Left cardiac atrium (tissue), 4 donors: ENCODE data around the gene MYH6. TPM values are rescaled to one million over a fixed set of nuclear protein-coding genes. Genes with fewer than 3 reads are reported as not detected.
"Not testable (repeated sequence)": the region's sequence is repeated elsewhere in the genome, so short reads cannot be mapped to it uniquely, and the experiment has no call there.

Source experiments
- ATAC-seq, 2 donors: fragments of 200-7000 bp; cut with Tn5 transposase; one replicate each; pipeline ENCODE4 v1.9.1; 2020; ENCODE audit warnings: mild to moderate bottlenecking in 2 of 2, moderate library complexity in 2 of 2
- DNase-seq: peaks from one replicate; pipeline ENCODE4 v3.0.0-alpha.2; 2020
- intact Hi-C, 2 donors: fragments of 100-400 bp; cut with DNase I; formaldehyde crosslinking; loops; one replicate each; pipeline versions ENCODE4 v1.14.1 to v1.15.1; 2022 to 2023
- long read RNA-seq: library from polyadenylated mRNA; unstranded; transcript quantifications from one replicate; pipeline ENCODE4 v2.0.0, GENCODE V29; 2021
- total RNA-seq, 2 donors: library from RNA; stranded (reverse); fragmentation: NEBNext Ultra II Directional; extraction: Animal tissue kit (Norgen Biotek cat#: 25700); gene quantifications; one replicate each; pipeline ENCODE4 v1.2.1, GENCODE V29; 2021
- donor health status: DM: no; HTN: yes; CAD: no.
- donor health status: DM: no; HTN: yes; CAD: no; lungs with severe emphysema.
- donor health status: DM: yes; HTN: yes; CAD: no.
- donor health status: Dilated cardiomyopathy.

The MYH6 gene
- over 10,000 TPM; 10,415 to 11,820 TPM for total RNA-seq
- long read RNA-seq, full-length matches to known transcripts, result 964 of 9,504 reads
- long read RNA-seq, partial matches to known transcripts, result 8,123 of 9,504 reads
- long read RNA-seq, other reads (novel, unspliced or antisense), result 417 of 9,504 reads

DNA sequence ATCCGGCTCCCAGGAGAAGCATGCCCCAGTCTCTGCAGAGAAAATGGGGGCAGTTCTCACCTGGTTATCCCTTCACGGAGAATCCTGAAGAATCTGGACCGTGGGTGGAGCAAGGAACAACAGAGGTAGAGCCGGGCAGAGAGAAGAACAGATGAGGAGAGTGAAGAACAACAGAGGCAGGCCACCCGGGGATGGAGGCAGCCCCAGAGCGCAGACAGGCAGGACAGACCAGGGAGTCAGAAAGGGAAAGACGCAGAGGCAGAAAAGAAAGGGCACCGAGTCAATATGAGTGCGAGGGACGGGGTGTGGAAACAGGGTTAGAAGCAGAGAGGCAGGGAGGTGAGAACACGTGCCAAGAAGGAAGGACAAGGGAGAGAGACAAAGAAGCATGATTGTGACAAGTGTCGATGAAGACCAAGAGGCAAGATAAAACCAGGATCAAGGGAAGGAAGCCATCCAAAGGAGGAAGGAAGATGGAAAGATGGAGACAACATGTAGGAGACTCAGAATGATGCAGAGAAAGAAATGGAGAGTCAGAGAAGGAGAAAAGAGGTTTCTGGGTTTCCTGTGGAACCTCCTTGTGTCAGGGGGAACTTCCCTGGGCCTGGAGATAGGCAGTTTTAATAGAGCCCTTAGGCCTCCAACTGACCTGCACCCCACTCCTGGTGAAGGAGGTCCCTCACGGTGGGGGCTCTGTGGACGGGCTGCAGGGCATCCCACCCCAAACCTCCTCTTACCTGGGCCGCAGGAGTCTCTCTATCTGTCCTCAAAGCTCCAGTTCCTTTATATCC, at the start of gene MYH6:
Gene MYH6 (minus strand): TSS at position 758 of the 791 bp plus-strand sequence. CDS start 1,050 bp downstream, outside the sequence.
- no peak for ATAC-seq
- intact Hi-C loops, result loop anchor here in 1 of 2 donors (5.0 kb wide), 1 partner anchor 35 kb away; no protein-coding TSS in a partner anchor

DNA sequence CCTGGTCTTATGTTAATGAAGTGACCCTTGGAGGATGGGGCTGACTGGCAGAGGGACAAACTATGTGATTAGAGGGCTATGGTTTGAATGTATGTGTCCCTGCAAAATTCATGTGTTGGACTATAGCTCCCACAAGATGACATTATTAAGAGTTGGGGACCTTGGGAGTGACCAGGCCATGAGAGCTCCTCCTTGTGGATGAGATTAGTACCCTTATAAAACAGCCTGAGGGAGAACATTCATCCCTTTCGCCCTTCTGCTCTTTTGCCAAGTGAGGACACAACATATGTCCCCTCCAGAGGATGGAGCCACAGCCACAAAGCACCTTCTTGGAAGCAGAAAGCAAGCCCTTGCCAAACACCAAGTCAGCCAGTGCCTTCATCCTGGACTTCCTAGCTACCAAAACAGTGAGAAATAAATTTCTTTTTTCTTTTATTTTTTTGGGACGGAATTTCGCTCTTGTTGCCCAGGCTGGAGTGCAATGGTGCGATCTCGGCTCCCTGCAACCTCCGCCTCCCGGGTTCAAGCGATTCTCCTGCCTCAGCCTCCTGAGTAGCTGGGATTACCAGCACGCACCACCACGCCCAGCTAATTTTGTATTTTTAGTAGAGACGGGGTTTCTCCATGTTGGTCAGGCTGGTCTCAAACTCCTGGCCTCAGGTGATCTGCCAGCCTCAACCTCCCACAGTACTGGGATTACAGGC, 49.0 kb upstream of the MYH6 start:
- ATAC-seq, result peak; percentile 50 to 64
- intact Hi-C loops, result loop anchor here in 1 of 2 donors (10.0 kb wide), 1 partner anchor 132 kb away; the partner anchor contains the start of gene PABPN1
- DNase-seq, result not testable (repeated sequence)

More for the DNA sequence above, at the start of gene MYH6:
- no peak for DNase-seq

DNA sequence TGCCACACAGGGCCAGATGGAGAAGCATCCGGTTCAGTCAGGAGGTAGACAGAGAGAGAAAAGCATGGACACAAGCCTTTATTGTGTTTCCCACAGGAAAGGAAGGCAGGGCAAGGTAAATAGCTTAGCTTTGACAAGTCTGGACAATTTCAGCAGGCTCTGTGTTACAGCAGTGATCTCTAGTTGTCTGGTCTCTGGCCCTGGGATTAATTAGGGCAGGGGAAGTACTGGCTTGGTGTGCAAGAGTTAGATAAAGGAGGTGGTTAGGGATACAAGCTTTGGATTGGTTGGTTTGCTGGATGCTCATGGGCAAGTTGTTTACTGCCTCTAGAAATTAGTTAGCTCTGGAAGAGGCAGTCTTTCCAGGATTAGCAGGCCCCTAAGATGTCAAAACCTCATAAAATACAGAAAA, 46.4 kb upstream of the MYH6 start:
- ATAC-seq (no peak), DNase-seq (no peak)
- intact Hi-C loops, result loop anchor here in 1 of 2 donors (10.0 kb wide), 1 partner anchor 130 kb away; the partner anchor contains the start of gene PABPN1

DNA sequence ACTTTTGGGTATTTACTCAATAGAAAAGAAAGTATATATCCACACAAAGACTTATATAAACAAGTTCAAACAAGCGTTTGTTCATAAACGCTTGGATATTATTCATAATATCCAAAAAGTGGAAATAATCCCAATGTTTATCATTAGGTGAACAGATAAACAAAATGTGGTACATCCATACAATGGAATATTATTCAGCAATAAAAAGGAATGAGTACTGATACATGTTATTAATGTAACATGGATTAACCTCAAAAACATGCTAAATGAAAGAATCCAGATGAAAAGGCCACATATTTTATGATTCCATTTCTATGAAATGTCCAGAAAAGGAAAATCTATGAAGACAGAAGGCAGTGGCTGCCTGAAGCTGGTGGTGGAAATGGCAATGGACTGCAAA, 44.2 kb upstream of the MYH6 start:
- intact Hi-C loops, result loop anchor here in 1 of 2 donors (10.0 kb wide), 1 partner anchor 127 kb away; the partner anchor contains the start of gene PABPN1
- ATAC-seq (no peak), DNase-seq (no peak)

DNA sequence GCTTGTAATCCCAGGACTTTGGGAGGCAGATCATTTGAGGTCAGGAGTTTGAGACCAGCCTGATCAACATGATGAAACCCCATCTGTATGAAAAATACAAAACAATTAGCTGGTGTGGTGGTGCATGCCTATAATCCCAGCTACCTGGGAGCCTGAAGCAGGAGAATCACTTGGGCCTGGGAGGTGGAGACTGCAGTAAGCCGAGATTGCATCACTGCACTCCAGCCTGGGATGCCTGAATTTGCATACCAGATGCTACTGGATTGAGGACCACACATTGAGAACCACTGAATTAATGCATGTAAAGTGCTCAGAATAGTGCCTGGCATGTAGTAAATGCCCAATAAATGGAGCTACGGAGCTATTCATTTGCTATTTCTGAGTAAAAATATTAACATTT, 42.3 kb upstream of the MYH6 start:
- ATAC-seq (no peak), DNase-seq (no peak)
- intact Hi-C loops, result loop anchor here in 1 of 2 donors (10.0 kb wide), 1 partner anchor 126 kb away; the partner anchor contains the start of gene PABPN1

DNA sequence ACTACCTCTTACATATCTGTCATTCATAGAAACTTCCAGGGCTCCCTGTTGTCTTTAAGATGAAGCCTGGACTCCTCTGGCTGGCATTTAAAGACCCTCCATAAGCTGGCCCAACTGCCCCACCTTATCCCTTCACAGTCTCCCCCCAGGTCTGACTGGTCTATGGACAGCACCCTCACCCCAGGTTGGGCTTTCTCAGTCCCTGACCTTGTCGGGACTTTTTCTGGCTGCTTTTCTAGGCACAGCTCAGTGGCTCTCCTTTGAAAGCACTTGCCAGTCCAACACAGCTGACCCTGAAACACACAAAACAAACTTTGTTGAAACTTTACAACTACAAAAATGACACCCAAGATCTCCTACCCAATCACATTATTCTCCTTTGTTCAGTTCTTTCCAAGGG, 41.2 kb upstream of the MYH6 start:
- ATAC-seq, result no peak
- no peak for DNase-seq
- intact Hi-C loops, result no loop called here

DNA sequence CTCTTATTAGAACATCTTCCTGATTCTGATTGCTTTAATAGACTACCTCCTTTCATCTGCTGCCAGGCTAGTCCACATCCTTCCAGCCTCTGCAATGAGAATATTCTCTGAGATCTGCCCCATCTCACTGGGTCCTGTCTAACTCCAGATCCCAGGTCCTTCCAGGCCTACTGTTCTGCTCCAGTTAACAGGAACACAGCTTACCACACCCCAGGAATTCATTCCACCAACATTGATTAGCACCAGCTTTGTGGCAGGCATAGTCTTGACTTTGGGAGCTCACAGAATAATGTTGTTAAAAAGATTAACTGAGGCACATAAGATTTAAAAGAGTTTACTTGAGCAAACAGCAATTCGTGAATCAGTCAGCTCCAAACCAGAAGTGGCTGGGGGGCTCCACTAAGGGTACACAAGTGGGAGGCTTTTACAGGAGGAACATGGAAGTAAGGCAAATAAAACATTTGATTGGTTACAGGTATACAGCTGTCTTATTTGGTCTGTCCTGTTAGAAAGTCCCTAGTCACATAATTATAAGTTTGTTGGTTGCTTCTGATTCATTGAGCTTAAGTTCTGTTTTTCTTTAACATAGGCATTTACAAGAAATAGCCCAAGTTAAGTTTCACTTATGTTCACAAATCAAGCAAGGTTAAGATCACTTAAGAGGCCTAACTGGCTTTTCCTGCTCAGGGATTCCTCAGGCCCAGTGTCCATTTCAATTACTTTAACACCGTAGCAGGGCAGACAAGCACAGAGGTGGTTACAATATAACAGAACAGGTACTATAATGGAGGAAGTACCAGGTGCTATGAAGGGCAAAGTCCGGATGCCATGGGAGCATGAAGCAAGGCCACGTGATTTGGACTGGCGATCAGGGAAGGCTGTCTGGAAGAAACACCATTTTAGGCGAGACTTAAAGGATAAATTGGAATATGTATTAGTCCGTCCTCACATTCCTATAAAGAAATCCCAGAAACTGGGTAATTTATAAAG, 39.6 kb upstream of the MYH6 start:
- DNase-seq (no peak), ATAC-seq (no peak)
- intact Hi-C loops, result loop anchor here in 1 of 2 donors (2.0 kb wide), 1 partner anchor 119 kb away; no protein-coding TSS in a partner anchor

DNA sequence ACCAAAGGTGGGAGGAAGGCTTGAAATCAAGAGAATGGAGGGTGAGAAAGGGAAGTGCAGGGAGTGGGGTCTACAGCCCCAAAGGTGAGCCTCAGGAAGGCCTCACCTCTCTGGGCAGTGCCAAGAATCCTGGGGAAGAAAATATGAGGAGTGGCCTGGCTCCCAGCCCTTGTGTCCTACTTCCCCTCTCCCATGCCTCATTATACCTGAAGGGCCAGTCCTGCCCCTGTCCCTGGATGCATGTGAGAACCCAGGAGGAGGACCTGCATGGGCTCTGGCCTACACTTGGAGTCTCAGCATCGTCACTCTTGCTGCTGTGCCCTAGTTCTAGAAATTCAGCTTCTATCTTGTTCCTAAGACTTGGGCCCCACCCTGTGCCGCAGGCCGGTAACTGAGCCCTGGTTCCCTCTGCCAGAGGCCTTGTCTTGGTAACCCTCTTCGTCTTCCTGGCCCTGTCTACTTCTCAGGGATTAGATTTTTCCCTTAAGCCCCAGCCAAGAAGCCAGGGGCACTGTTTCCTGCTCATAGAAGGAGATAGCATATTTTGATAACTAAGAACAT, 38.3 kb upstream of the MYH6 start:
- DNase-seq (peak; percentile 48), ATAC-seq (peak; percentile 39 to 59)
- intact Hi-C loops, result loop anchor here in 1 of 2 donors (2.0 kb wide), 1 partner anchor 118 kb away; no protein-coding TSS in a partner anchor

DNA sequence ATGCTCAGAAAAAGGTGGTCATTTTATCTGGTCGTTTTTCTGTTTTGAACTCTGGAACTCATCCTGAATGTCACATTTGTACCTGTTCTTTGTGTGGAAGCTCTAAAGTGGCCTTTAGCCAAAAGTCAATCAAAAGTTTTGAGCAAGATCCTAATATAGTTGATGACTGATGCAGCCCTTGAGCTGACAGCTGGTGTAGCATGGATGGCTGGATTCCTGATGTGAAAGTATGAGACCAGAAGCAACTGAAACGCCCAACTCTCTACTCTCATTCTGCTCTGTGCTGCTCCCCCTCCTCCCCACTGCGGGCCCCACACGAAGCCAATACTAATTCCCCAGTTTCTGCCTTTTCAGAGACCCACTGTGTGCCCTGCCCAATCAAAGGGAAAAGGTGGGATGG, 37.7 kb upstream of the MYH6 start:
- ATAC-seq, result peak in 1 of 2 donors; percentile 38

DNA sequence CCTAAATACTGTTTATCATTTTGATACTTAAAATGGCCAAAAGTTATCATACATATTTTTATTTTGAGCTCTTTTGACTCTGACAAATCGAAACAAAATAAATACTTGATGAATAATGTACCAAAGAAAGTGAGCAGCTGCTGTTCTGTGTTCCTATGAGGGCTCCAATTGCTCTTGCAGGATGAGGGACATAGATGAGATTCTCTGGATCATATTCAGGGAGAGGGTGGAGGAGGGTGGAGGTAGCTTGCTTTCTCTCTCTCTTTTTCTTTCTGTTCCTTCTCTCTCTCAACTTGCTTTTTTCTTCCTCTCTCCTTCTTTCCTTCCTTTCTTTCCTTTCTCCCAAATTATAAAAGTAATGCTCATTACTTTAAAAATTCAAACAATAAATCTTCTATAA, 36.2 kb upstream of the MYH6 start:
- intact Hi-C loops, result loop anchor here in 1 of 2 donors (5.0 kb wide), 1 partner anchor 37 kb away; the partner anchor contains the start of gene MYH6
- peak in 1 of 2 donors; percentile 11 for ATAC-seq
- DNase-seq, result no peak

More for the DNA sequence above, 37.7 kb upstream of the MYH6 start:
- intact Hi-C loops, result loop anchor here in 1 of 2 donors (2.0 kb wide), 1 partner anchor 117 kb away; no protein-coding TSS in a partner anchor
- no peak for DNase-seq

DNA sequence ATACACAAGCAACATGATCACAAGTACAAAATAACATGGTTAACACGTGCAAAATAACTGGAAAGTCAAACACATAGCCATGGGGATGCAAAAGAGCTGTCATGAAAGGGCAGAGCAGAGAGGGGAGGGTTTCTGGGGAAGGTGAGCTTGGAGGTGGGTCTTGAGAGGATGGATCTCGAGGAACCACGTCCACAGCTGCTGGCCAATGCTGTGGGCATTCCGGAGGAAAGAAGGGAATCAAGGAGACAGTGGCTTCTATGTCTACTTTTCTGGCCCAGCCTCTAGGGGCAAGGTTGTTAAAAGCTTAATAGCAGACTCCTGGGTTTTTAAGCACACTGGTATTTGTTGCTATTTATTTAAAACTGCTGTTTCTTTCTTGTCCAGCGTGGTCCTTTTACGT, 35.8 kb upstream of the MYH6 start:
- ATAC-seq (no peak), DNase-seq (no peak)
- intact Hi-C loops, result loop anchor here (1.0 to 5.0 kb wide), 2 partner anchors 35 to 37 kb away; partner anchors contain the start of gene MYH6 (in 1 of the 2)

DNA sequence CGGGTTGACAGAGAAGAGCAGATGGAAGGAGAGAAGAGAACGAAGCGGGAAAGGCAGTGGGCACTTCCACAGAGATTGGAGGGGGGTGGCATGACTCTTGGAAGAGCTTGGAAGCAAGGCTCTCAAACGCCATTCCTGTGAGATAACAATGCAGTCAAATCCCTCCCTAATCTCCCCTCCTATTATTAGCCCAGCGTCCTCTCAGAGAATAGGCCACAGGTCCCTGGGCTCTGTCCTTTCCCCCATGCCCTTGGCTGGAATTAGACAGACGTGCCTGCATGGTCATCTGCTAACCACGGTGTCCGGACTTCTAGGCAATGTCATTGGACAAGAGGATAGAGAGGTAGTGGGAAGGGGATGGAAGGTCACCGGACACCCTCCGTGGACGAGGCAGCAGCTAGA, 35.3 kb upstream of the MYH6 start:
- ATAC-seq (peak; percentile 74 to 78), DNase-seq (peak; percentile 40)
- intact Hi-C loops, result loop anchor here (1.0 to 5.0 kb wide), 2 partner anchors 34 to 36 kb away; partner anchors contain the start of gene MYH6 (in 1 of the 2)

DNA sequence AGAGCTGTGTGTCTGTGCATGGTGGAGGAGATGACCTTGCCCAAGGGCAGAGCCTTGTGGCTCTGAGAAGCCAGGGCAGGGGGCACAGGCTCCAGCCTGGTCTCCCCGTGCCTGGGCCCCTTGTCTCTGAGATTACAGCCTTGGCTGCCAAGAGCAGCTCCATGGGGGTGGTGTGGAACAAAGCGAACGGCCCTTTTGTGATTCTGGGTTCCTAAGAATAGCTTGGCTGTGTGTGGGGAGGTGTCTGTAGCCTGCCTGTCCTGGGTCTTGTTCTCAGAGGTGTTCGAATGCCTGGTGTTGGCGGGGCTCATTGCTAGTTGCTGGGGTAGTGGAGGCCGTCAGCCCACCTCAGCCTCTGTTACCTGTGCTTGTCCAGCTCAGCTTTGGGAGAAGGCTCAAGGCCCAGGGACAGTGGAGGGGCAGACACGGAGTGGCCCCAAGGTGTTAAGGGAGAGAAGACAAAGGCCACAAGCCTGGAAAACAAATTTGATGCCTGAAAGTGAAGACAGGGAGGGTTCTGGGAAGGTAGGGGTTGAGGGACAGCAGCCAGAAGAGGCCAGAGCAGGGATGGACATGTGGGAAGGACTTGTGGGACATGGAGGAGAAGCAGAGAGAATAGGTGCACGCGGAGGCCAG, 34.8 kb upstream of the MYH6 start:
- intact Hi-C loops, result loop anchor here (1.0 to 5.0 kb wide), 2 partner anchors 34 to 36 kb away; partner anchors contain the start of gene MYH6 (in 1 of the 2)

DNA sequence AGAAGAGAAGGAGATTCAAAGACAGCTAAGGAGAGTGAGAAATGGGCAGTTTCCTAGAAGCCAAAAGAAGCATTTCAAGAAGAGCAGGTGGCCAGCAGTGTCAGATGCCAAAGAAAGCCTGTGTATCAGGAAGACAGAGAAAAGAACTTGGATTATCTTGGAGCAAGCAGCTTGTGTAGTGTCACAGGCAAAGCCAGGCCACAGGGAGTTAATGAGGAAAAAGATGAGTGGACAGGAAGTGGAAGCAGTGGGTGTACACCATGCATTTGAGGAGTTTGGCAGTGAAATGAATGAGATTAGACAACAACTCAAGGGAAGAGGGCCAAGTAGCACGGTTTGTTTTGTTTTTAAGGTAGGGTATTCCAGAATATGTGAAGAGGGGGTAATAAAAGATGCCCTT, 33.0 kb upstream of the MYH6 start:
- no peak for DNase-seq
- ATAC-seq, result no peak
- intact Hi-C loops, result loop anchor here in 1 of 2 donors (5.0 kb wide), 1 partner anchor 34 kb away; the partner anchor contains the start of gene MYH6

More for the DNA sequence above, 34.8 kb upstream of the MYH6 start:
- peak; percentile 55 for DNase-seq
- peak; percentile 58 to 63 for ATAC-seq

DNA sequence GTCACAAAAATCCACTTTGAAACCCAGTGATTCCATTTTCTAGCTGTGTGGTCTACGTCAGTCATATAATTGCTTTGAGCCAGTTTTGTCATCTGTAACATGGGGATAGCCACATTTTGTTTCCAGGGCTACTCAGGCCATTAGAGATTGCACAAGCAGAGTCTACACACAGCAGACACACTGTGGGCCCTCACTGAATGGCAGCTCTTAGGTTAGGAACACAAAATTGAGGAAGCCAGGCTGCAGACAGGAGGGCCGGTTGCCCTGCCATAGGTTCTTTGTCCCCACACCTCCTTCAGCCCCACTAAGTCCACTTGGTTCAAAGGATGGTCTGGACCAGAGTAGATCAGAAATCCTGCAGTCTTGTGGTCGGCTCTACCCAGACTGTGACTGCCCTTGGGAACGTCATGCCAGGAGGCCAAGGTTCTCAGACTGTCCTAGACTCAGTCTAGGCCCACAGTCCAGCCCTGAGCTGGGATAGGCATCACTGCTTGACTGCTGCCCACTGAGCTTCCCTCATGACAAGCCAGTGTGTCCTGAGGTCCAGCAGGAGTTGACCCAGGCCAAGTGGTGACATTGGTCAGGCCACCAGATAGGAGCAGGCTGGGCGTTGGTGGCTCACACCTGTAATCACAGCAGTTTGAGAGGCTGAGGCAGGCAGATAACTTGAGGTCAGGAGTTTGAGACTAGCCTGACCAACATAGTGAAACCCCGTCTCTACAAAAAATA, 31.2 kb upstream of the MYH6 start:
- DNase-seq, result no peak
- intact Hi-C loops, result no loop called here
- ATAC-seq, result no peak
